ENCODE results near the gene SMCO2. TPM values are rescaled to one million over a fixed set of nuclear protein-coding genes. Genes with fewer than 3 reads are reported as not detected.

Gene SMCO2
- total RNA-seq, 2 donors from 2014 or later, result 0.41 TPM; not detected in 1

DNA sequence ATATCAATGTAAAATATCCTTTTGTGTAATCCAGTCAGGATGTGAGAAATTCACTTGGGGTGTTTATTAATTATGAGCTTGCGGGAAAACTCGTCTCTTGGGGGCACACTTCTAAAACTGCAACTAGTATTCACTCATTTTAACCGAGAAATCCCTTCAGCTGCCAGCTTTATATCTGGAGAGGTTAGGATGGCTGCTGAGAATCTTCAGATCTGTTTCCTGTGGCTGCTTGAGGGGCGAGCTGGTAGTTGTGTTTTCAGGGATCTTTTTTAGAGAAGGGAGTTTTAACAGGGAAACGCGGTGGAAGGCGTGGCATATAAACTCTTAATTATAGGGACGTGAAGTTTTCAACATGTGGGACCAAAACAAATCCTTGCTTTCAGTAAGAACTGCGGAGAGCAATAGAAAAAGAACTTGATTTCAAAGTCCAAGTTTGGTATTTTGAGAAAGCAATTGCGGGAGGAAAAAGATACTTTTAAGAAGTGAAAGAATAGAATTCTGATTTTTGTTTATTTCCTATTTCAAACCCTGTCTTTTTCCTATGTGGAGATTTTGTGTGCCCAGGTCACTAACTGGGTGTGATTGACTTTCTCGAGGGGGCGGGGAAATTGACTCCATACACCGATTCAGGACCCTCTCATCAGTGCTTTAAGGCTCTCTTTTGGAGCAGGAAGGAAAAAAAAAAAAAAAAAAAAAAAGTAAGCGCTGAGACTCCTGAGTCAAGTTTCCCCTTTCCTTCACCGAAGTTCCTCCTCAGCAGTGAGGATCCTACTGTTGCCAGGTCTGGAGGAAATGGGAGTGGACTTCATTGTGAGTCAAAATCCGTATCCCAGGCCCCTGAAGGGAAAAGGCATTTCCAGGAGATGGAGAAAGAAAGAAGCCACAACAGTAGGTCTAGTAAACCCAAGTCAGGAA lies 78.6 kb downstream of the SMCO2 start:
- Histone ChIP-seq H3K9me3 (no peaks in the 10 kb centered on the region), H3K36me3 (no peaks in the 10 kb centered on the region), H3K27ac (peak overlapping the region; percentile 85 to 88), H3K27me3 (replicated peaks; ENCODE audit: insufficient read depth) (no peaks in the 10 kb centered on the region), H3K4me3 (peak overlapping the region; percentile 65 to 67), H3K4me1 (replicated peaks) (no peaks in the 10 kb centered on the region)
- intact Hi-C loops (cut with DNase I), result loop anchor here (5.0 kb wide), 2 partner anchors 88 to 112 kb away; no protein-coding TSS in a partner anchor
- WGBS, result under 1% methylated on average over 16 of the region's 16 CpGs
- TF ChIP-seq, protein P1, sequence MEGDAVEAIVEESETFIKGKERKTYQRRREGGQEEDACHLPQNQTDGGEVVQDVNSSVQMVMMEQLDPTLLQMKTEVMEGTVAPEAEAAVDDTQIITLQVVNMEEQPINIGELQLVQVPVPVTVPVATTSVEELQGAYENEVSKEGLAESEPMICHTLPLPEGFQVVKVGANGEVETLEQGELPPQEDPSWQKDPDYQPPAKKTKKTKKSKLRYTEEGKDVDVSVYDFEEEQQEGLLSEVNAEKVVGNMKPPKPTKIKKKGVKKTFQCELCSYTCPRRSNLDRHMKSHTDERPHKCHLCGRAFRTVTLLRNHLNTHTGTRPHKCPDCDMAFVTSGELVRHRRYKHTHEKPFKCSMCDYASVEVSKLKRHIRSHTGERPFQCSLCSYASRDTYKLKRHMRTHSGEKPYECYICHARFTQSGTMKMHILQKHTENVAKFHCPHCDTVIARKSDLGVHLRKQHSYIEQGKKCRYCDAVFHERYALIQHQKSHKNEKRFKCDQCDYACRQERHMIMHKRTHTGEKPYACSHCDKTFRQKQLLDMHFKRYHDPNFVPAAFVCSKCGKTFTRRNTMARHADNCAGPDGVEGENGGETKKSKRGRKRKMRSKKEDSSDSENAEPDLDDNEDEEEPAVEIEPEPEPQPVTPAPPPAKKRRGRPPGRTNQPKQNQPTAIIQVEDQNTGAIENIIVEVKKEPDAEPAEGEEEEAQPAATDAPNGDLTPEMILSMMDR (IDR thresholded peaks at IDR 0.05), result peak in 2 of 4 experiments; percentile 14 to 15
- TF ChIP-seq POLR2A (IDR thresholded peaks at IDR 0.05) (no peak), POLR2AphosphoS5 (IDR thresholded peaks at IDR 0.05) (peak; percentile 38)
- DNase-seq (ENCODE audit: low spot score), result peak; percentile 27

DNA sequence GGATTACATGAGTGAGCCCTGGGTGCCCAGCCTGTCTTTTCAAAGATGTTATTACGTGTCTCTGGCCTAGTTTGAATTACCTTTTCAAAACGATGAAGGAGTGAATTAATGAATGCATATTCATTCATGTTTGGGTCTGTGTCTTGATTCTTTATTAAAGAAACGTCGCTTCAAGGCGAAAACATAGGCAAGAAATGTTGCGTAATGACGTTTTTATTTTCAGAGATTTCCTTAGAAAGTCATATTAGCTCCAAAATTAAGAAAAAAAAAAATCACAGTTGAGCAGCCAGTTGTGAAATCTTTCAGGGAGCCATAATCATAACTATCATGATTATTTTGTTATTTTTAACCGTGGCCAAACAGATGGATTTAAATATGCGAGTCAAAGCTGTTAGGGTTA lies 81.0 kb downstream of the SMCO2 start:
- no peaks in the 10 kb centered on the region for H3K36me3 ChIP-seq
- 84% methylated on average over 9 of the region's 9 CpGs for WGBS
- H3K27me3 ChIP-seq (replicated peaks; ENCODE audit: insufficient read depth), result no peaks in the 10 kb centered on the region
- intact Hi-C loops (cut with DNase I), result no loop called here
- H3K4me1 ChIP-seq (replicated peaks), result no peaks in the 10 kb centered on the region
- TF ChIP-seq POLR2A (IDR thresholded peaks at IDR 0.05) (no peak), POLR2AphosphoS5 (IDR thresholded peaks at IDR 0.05) (no peak)
- TF ChIP-seq, protein P1 (IDR thresholded peaks at IDR 0.05), result no peak
- H3K4me3 ChIP-seq, result no peak overlapping the region
- no peaks in the 10 kb centered on the region for H3K9me3 ChIP-seq
- H3K27ac ChIP-seq, result no peak overlapping the region
- no peak for DNase-seq (ENCODE audit: low spot score)

DNA sequence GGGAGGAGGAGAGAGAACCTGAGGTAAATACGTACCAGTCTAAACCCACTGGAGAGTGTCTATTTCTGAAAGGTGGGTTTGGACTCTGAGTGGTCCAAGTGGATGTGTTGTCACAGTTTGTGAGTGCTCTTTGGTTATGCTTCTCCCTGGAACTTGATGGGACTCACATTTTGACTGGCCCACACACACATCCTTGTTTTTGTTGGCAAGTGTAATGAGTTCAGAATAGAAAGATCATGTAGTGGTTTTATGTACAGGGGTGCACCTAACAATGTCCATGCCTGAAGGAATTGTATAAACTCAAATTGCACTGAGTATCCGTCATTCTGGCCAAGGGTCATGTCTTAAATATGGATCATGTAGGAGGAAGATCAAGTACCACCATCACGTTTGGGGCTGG lies 82.3 kb downstream of the SMCO2 start:
- no peak overlapping the region for H3K27ac ChIP-seq
- 80% methylated on average over 3 of the region's 3 CpGs for WGBS

DNA sequence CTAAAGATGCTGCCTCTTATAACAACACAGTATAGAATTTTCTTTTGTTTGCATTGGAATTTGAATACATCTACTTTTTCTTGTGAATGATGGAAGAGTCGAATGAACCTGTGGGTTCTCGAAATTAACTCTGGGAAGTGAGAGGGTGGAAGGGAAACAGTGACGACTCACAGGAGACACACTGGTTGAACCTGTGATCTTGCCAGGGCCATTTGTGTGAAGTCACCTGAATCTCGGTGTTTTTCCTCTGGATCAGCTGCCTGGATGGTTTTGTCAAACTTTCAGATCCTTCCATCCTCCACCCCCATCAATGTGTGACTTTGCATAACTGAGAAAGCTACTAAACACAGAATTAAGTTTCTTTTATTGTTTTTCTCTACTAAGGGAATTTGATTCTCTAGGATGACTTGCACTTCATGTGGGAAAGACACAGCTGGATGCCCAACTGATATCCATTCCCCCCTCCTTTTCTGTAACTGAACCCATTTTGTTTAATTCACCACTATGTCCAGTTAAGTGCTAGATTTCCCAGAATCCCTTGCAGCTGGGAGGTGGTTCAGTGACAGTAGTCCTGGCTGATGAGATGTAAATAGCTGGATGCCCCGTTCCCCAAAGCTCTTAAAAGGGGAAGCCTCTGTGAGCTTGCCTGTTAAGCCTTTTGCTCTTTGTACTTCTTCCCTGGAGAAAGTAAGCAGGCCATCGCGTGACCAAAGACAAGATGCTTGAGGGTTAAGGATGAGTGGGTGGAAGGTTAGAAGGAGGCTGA lies 83.8 kb downstream of the SMCO2 start:
- H3K27me3 ChIP-seq (replicated peaks; ENCODE audit: insufficient read depth), result no peaks in the 10 kb centered on the region
- H3K4me1 ChIP-seq (replicated peaks), result no peaks in the 10 kb centered on the region
- no peaks in the 10 kb centered on the region for H3K36me3 ChIP-seq
- H3K4me3 ChIP-seq, result no peak overlapping the region
- intact Hi-C loops (cut with DNase I), result no loop called here
- WGBS, result 70% methylated on average over 7 of the region's 7 CpGs
- no peaks in the 10 kb centered on the region for H3K9me3 ChIP-seq
- H3K27ac ChIP-seq, result no peak overlapping the region
- TF ChIP-seq POLR2A (IDR thresholded peaks at IDR 0.05), result no peak
- TF ChIP-seq, protein P1 (IDR thresholded peaks at IDR 0.05), result no peak
- DNase-seq (ENCODE audit: low spot score), result no peak

More for the DNA sequence above, 82.3 kb downstream of the SMCO2 start:
- H3K9me3 ChIP-seq, result no peaks in the 10 kb centered on the region
- no peaks in the 10 kb centered on the region for H3K36me3 ChIP-seq
- DNase-seq (ENCODE audit: low spot score), result no peak
- H3K27me3 ChIP-seq (replicated peaks; ENCODE audit: insufficient read depth), result no peaks in the 10 kb centered on the region
- H3K4me3 ChIP-seq, result no peak overlapping the region
- intact Hi-C loops (cut with DNase I), result no loop called here
- no peak for TF ChIP-seq POLR2AphosphoS5 (IDR thresholded peaks at IDR 0.05)
- TF ChIP-seq, protein P1 (IDR thresholded peaks at IDR 0.05), result no peak
- no peak for TF ChIP-seq POLR2A (IDR thresholded peaks at IDR 0.05)
- no peaks in the 10 kb centered on the region for H3K4me1 ChIP-seq (replicated peaks)

All from prostate gland (tissue), 2 donors.